Measurements from ENCODE around the gene MLH1.

MLH1 gene

DNA sequence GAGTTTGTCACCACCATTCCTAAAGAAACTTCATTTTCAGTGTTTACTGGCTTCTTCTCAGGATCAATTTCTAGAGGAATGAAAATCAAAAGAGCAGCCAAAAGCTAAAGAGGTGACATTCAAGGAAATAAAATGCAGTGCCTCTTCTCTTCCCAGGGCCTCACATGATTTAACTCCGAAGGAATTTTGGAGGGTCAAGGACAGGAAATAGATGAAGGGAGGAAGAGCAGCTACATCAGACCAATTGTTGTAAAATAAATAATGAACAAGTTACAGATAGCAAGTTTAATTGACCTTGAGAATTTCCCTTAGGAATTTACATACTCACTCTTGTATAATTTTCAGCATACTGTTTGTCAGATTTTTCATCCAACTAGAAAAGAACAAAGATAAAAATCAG, 103.0 kb downstream of the MLH1 start:
- DNase-seq = no peak

DNA sequence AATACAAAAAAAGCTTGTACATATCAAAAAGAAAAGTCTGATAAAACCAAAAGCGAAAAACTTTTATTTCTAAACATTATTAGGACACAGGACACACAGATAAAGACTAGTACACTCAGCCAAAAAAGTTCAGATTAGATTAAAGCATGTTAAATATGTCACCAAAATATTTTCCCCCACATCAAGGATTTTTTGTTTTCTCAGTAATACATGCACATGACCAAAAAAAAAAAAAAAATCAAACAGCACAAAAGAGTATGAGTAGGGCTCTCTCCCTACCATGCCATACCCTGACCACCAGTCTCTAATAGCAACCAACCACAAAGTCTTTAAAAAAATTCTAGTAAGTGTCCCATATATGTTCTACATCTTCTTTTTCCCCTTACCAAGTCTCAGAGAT, 103.7 kb downstream of the MLH1 start:
- DNase-seq = no peak

DNA sequence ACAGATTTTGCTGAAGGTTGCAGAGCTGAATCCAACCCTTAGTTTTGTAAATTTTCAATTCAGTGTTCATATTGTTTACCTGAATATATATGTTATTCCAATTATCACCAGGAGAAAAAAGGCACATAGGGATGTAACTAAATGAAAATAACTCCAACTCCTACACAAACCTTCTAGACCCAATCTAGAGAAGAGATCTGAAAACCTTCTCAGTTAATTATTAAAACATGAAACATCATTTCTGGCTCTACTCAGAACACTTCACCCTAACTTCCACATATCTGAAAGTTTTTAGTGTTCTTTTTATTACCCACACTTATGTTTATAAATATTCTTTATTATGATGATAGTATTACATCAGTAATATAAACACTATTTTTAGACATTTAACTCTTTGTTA, 104.5 kb downstream of the MLH1 start:
- DNase-seq = no peak

DNA sequence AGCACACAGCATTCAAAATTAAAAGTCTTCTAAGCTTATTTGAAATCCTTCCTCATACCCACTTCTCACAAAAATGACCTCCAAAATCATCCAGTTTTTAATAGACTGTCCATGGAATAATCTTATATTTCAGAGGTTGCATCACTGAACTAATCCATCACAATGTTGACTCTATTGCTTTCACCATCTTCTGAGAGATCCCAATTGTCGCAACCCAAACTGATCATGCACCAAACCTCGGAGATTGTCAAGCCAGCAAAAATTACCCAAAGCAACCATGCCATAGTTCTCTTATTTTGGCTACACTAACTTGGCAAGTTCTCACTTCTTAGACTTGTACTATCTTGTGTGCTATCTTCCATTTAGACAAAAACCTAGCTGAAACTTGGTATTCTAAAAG, 105.6 kb downstream of the MLH1 start:
- no peak for DNase-seq

DNA sequence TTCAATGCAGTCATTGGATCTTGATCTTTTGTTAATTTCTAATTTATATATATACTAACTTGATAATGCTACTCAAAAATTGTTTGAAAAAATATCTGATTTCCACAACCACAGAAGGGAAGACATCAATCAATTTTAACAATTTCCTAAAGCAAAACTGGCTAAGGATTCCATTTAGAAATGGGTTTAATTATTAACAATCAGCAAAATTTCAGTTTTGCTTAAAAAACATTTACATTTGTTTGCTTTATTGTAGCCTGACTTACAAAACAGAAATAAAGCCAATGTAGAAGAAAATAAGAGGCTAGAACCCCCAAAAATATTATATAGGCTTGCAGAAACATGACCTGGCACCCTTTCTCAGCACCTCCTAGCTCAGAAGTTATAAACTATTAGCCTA, 106.2 kb downstream of the MLH1 start:
- DNase-seq = no peak

DNA sequence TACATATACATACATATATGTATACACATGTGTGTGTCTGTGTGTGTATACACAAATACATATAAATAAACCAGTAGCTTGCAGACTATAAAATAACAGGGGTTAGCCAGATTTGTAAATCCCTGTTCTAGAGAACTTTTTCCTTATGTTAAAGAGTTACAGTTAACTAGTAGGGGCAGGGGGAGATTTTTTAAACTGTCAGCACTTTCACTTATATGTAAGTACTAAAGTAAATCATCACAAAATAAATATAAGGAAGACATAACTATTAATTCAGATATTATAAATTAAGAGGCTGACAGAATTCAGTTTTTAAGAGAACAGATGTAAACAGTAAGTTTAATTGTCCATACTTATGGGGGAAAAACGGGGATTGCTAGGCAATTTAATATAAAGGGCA, 107.1 kb downstream of the MLH1 start:
- no peak for DNase-seq
